HepG2 (cell line): Measurements from ENCODE around the gene PCARE. TPM values are rescaled to one million over a fixed set of nuclear protein-coding genes. Genes with fewer than 3 reads are reported as not detected.
"Not testable (repeated sequence)": the region's sequence is repeated elsewhere in the genome, so short reads cannot be mapped to it uniquely, and the experiment has no call there.

ENCODE experiments used
- ATAC-seq: fragments of 200-7000 bp; cut with Tn5 transposase; 3 replicates; pipeline ENCODE4 v1.9.1; 2020; ENCODE audit warnings: mild to moderate bottlenecking, moderate library complexity
- BruUV-seq: library from RNA; stranded (reverse); fragments of 400-500 nt; replicated peaks from 2 replicates; lab custom pipeline; 2021; lab: Mats Ljungman, UMichigan
- CTCF ChIA-PET: fragments of 300-600 bp; formaldehyde crosslinking; extraction: SDS; loops from one replicate; lab custom pipeline; 2021; ENCODE audit warnings: low total read pairs, inconsistent platforms, low intra/inter-chr PET ratio; lab: Yijun Ruan, JAX
- POLR2A ChIA-PET: fragments of 350-600 bp; sonication (Branson Sonifier 250); formaldehyde crosslinking; loops from one replicate; lab custom pipeline; 2020; ENCODE audit warnings: antibody characterized with exemption, inconsistent platforms; lab: Yijun Ruan, JAX
- DNase-seq: peaks from one replicate; pipeline ENCODE4 v3.0.0-alpha.2; 2015; ENCODE audit warnings: low spot score
- FAIRE-seq: peaks from 3 replicates; lab custom pipeline; 2011; peaks lifted over from hg19 to GRCh38; lab: Jason Lieb, UNC
- H2AFZ ChIP-seq: one replicate; pipeline ENCODE4 v1.6.1; 2011; ENCODE audit warnings: low read length, inconsistent platforms
- H3K27ac ChIP-seq: fragments of 300-600 bp; 3 replicates; pipeline ENCODE4 v1.8.0; 2011; ENCODE audit warnings: mixed run types, mild to moderate bottlenecking, mixed read lengths, low read length, inconsistent platforms; ENCODE audit not compliant: insufficient read depth; ENCODE audit errors: extremely low read length
- H3K27me3 ChIP-seq, 2 experiments: fragments of 200-600 bp in 1 of 2; 2 replicates in 1 of 2; 3 replicates in 1 of 2; pipeline versions ENCODE4 v1.6.0 to v1.8.0; 2011; ENCODE audit warnings: low read length in 2 of 2, mild to moderate bottlenecking in 2 of 2, moderate library complexity in 2 of 2, inconsistent platforms in 1 of 2; ENCODE audit not compliant: insufficient read depth in 2 of 2, control insufficient read depth in 1 of 2
- H3K36me3 ChIP-seq, 2 experiments: fragments of 200-600 bp in 1 of 2; replicated peaks in 1 of 2; 2 replicates in 1 of 2; 3 replicates in 1 of 2; pipeline versions ENCODE4 v1.5.1 to v1.8.0; 2011; ENCODE audit warnings: low read length in 2 of 2, inconsistent platforms in 1 of 2; ENCODE audit not compliant: insufficient read depth in 2 of 2, control insufficient read depth in 1 of 2
- H3K4me1 ChIP-seq: 2 replicates; pipeline ENCODE4 v1.5.1; 2012; ENCODE audit warnings: low read length, inconsistent platforms; ENCODE audit not compliant: insufficient read depth
- H3K4me2 ChIP-seq: 2 replicates; pipeline ENCODE4 v1.6.0; 2011; ENCODE audit warnings: low read depth, low read length, inconsistent platforms
- H3K4me3 ChIP-seq, 3 experiments: fragments of 200-600 bp in 1 of 3; sonication (generic), shearing (Covaris generic) in 1 of 3; replicated peaks in 1 of 3; 2 replicates each; pipeline ENCODE4 v1.5.1; 2011 to 2016; ENCODE audit warnings: low read length in 3 of 3, inconsistent platforms in 2 of 3, low read depth in 2 of 3, mild to moderate bottlenecking in 2 of 3, control low read depth in 1 of 3, mixed read lengths in 1 of 3; ENCODE audit not compliant: insufficient read depth in 1 of 3
- H3K79me2 ChIP-seq: one replicate; pipeline ENCODE4 v1.6.1; 2011; ENCODE audit warnings: low read length, inconsistent platforms; ENCODE audit not compliant: insufficient read depth
- H3K9ac ChIP-seq: 2 replicates; pipeline ENCODE4 v1.6.0; 2011; ENCODE audit warnings: mild to moderate bottlenecking, low read depth, low read length, inconsistent platforms; ENCODE audit not compliant: insufficient read depth
- H3K9me3 ChIP-seq: 2 replicates; pipeline ENCODE4 v1.5.1; 2012; ENCODE audit warnings: mild to moderate bottlenecking, low read length
- H4K20me1 ChIP-seq: 2 replicates; pipeline ENCODE4 v1.6.0; 2011; ENCODE audit warnings: inconsistent platforms, mild to moderate bottlenecking, low read length, moderate library complexity; ENCODE audit not compliant: insufficient read depth
- FOSL2 ChIP-seq: sonication (generic); formaldehyde crosslinking; IDR thresholded peaks from 2 replicates; pipeline ENCODE4 v1.4.0; 2020; ENCODE audit warnings: missing genetic modification reagents
- KDM1A ChIP-seq: IDR thresholded peaks from 2 replicates; pipeline ENCODE4 v1.6.1; 2016; ENCODE audit warnings: missing compliant biosample characterization
- ZFYVE20 ChIP-seq: sonication (generic); formaldehyde crosslinking; IDR thresholded peaks from 2 replicates; pipeline ENCODE4 v1.8.0; 2023; ENCODE audit warnings: low read depth, mild to moderate bottlenecking, moderate library complexity, missing genetic modification reagents, borderline replicate concordance
- ZNF558 ChIP-seq: sonication (generic); formaldehyde crosslinking; IDR thresholded peaks from 2 replicates; pipeline ENCODE4 v1.9.0; 2022; ENCODE audit warnings: mild to moderate bottlenecking, missing genetic modification reagents, borderline replicate concordance
- WGBS: methylation state at CpG from one replicate; pipeline ENCODE4 v1.1.6; 2017; ENCODE audit warnings: low lambda C conversion rate; 5-methylcytosine and 5-hydroxymethylcytosine counted together
- in situ Hi-C: cut with HindIII; loops from 2 replicates; pipeline ENCODE4 v1.10.0; 2017; ENCODE audit warnings: low pct_unique_long_range_greater_than_20kb; ENCODE audit not compliant: extremely low pct_ligation_motif_present
- intact Hi-C: fragments of 100-400 bp; cut with micrococcal nuclease; formaldehyde crosslinking; loops from one replicate; pipeline ENCODE4 v1.10.0; 2022; ENCODE audit not compliant: unreplicated experiment
- polyA plus RNA-seq, 8 experiments: library from polyadenylated mRNA; depleted of rRNA in 3 of 8; stranded (reverse) in 7 of 8; unstranded in 1 of 8; fragments of >200 nt; fragmentation: Illumina TruSeq in 4 of 8; extraction: Trizol in 4 of 8; gene quantifications; 2 replicates each; pipeline versions ENCODE4 v1.2.1 to v1.2.3, GENCODE V29; 2011 to 2016; ENCODE audit warnings: low read depth in 4 of 8, missing spikeins in 1 of 8, mixed read lengths in 1 of 8; ENCODE audit not compliant: insufficient read depth in 1 of 8
- total RNA-seq, 5 experiments: library from RNA; depleted of rRNA; stranded (reverse); fragments of >200 nt; fragmentation: Illumina TruSeq; extraction: Trizol; gene quantifications; 2 replicates each; pipeline ENCODE4 v1.2.3, GENCODE V29; 2016; ENCODE audit warnings: low read depth in 1 of 5

The PCARE gene
- total and polyA plus RNA-seq, 2 of the 13 experiments (the other 11 are each of a cell fraction or from before 2014, with no cell fraction given), result not detected

DNA sequence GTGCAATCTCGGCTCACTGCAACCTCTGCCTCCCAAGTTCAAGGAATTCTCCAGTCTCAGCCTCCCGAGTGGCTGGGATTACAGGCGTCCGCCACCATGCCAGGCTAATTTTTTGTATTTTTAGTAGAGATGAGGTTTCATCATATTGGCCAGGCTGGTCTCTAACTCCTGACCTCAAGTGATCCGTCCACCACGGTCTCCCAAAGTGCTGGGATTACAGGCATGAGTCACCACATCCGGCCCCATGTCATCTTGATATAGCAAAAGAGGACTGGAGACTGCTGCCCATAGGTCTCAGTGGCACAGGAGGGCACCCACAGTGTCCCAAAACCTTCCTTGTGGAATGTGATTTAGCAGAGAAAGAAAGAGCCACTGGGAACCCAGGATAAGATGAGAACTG is 16.0 kb upstream of the PCARE start:
- TF ChIP-seq FOSL2 (CRISPR knock-in tag), result peak; percentile 79

GRCh38 chr2:29084554-29084953 is 10.2 kb upstream of the PCARE start:
- no peaks in the 10 kb centered on the region for H4K20me1 ChIP-seq
- H3K4me2 ChIP-seq, result no peak overlapping the region
- H3K9ac ChIP-seq, result no peak overlapping the region
- CTCF ChIA-PET, result no interaction called here
- ATAC-seq (no peak), DNase-seq (no peak), FAIRE-seq (no peak)
- no peak overlapping the region for H3K4me3 ChIP-seq
- no peaks in the 10 kb centered on the region for H3K36me3 ChIP-seq
- 0 out of 5 replicates have a peak, but pooled peaks cover 0 to 6% of the 10 kb centered on the region in 2 experiments for H3K27me3 ChIP-seq
- no peak overlapping the region for H2AFZ ChIP-seq
- BruUV-seq, result no TSS peak
- peaks cover 11% of the 10 kb centered on the region; the same call in 1 of the 2 replicates for H3K9me3 ChIP-seq
- in situ Hi-C loops (no loop called here), intact Hi-C loops (no loop called here)
- POLR2A ChIA-PET, result no interaction called here
- TF ChIP-seq KDM1A (CRISPR knock-in tag), result no peak
- no peak for TF ChIP-seq ZFYVE20 (CRISPR knock-in tag)
- TF ChIP-seq ZNF558 (CRISPR knock-in tag), result no peak
- WGBS, result 90% methylated on average over 1 of the region's 1 CpG
- no peak overlapping the region for H3K27ac ChIP-seq
- H3K79me2 ChIP-seq, result no peaks in the 10 kb centered on the region
- peaks cover 12% of the 10 kb centered on the region for H3K4me1 ChIP-seq

More for the DNA sequence above, 16.0 kb upstream of the PCARE start:
- H2AFZ ChIP-seq, H3K36me3 ChIP-seq, POLR2A ChIA-PET, CTCF ChIA-PET, BruUV-seq, ATAC-seq, H3K4me2 ChIP-seq, H3K27me3 ChIP-seq, H3K27ac ChIP-seq, FAIRE-seq, intact Hi-C loops, H3K9me3 ChIP-seq, DNase-seq, H3K79me2 ChIP-seq, H3K9ac ChIP-seq, H3K4me3 ChIP-seq, H4K20me1 ChIP-seq, in situ Hi-C loops: not testable (repeated sequence)
- WGBS, result 26% methylated on average over 7 of the region's 7 CpGs
- peaks cover 12% of the 10 kb centered on the region for H3K4me1 ChIP-seq
